ENCODE measurements around the gene BRSK2. TPM values are rescaled to one million over a fixed set of nuclear protein-coding genes. Genes with fewer than 3 reads are reported as not detected.

BRSK2 gene
- total RNA-seq, 4 donors from 2014 or later: 0.35 to 6.4 (median 0.40) TPM; not detected in 1

- Histone ChIP-seq H3K9me3 (peaks cover 0 to 13% (median 3%) of the 10 kb centered on the region in 4 donors), H3K4me1 (no peaks in the 10 kb centered on the region), H3K27ac (no peak overlapping the region), H3K27me3 (no peaks in the 10 kb centered on the region), H3K4me3 (no peak overlapping the region), H3K36me3 (no peaks in the 10 kb centered on the region)
- no peak for TF ChIP-seq CTCF (IDR thresholded peaks at IDR 0.05)
- no peak for TF ChIP-seq POLR2A (IDR thresholded peaks at IDR 0.05)
- DNase-seq: no peak
These were observed 21.5 kb upstream of the BRSK2 start for GRCh38 chr11:1368216-1368615.

- TF ChIP-seq CTCF (IDR thresholded peaks at IDR 0.05) (no peak), POLR2A (IDR thresholded peaks at IDR 0.05) (no peak)
- Histone ChIP-seq H3K27ac (no peak overlapping the region), H3K9me3 (peaks cover 0 to 13% (median 3%) of the 10 kb centered on the region in 4 donors), H3K36me3 (no peaks in the 10 kb centered on the region), H3K4me1 (no peaks in the 10 kb centered on the region), H3K4me3 (no peak overlapping the region), H3K27me3 (no peaks in the 10 kb centered on the region)
- no peak for DNase-seq
These were observed 20.8 kb upstream of the BRSK2 start for GRCh38 chr11:1368966-1369365.

- Histone ChIP-seq H3K4me3 (no peak overlapping the region), H3K4me1 (no peaks in the 10 kb centered on the region), H3K27ac (no peak overlapping the region), H3K9me3 (peaks cover 0 to 13% (median 3%) of the 10 kb centered on the region in 4 donors), H3K27me3 (no peaks in the 10 kb centered on the region), H3K36me3 (no peaks in the 10 kb centered on the region)
- no peak for TF ChIP-seq POLR2A (IDR thresholded peaks at IDR 0.05)
- TF ChIP-seq CTCF (IDR thresholded peaks at IDR 0.05): no peak
- no peak for DNase-seq
These were observed 20.2 kb upstream of the BRSK2 start for GRCh38 chr11:1369371-1370005.

- H3K27ac ChIP-seq: no peak overlapping the region
- H3K4me3 ChIP-seq: no peak overlapping the region
- no peaks in the 10 kb centered on the region for H3K4me1 ChIP-seq
- TF ChIP-seq CTCF (IDR thresholded peaks at IDR 0.05) (no peak), POLR2A (IDR thresholded peaks at IDR 0.05) (no peak)
- H3K27me3 ChIP-seq: no peaks in the 10 kb centered on the region
- H3K9me3 ChIP-seq: peaks cover 0 to 13% (median 1%) of the 10 kb centered on the region in 4 donors
- no peak for DNase-seq
- H3K36me3 ChIP-seq: no peaks in the 10 kb centered on the region
These were observed 19.3 kb upstream of the BRSK2 start for GRCh38 chr11:1370186-1371025.

- Histone ChIP-seq H3K27me3 (no peaks in the 10 kb centered on the region), H3K4me1 (no peaks in the 10 kb centered on the region), H3K9me3 (peaks cover 0 to 12% (median under 1%) of the 10 kb centered on the region in 4 donors), H3K27ac (no peak overlapping the region), H3K36me3 (no peaks in the 10 kb centered on the region), H3K4me3 (no peak overlapping the region)
- DNase-seq: no peak
- no peak for TF ChIP-seq POLR2A (IDR thresholded peaks at IDR 0.05)
- TF ChIP-seq CTCF (IDR thresholded peaks at IDR 0.05): no peak
These were observed 18.8 kb upstream of the BRSK2 start for GRCh38 chr11:1371026-1371325.

All from Peyer's patch (tissue), 4 donors.